ENCODE measurements around the gene MPC1L. TPM values are rescaled to one million over a fixed set of nuclear protein-coding genes. Genes with fewer than 3 reads are reported as not detected.

MPC1L gene
- total and polyA plus RNA-seq, 2 of the 8 experiments (the other 6 are each of a cell fraction or from before 2014, with no cell fraction given), result not detected

DNA sequence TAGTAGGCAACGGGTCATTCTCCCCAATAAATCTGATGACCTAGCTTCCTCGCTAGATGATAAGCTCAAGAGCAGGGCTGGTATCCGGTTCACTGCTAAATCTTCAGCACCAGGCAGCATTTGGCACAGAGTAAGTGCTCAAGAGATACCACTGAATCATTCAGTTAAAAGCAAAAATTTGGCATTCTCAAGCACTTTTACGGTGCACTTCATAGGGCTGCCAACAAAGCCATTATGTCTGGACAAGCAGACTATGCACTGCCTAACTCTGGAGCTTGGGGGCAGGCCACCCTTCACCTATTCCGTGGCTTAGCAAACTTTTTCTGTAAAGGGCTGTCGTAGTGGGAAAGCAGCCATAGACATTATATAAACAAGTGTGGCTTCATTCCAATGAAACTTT lies 47.9 kb downstream of the MPC1L start (continued):
- no peak for TF ChIP-seq KDM1A (IDR thresholded peaks at IDR 0.05; ENCODE audit: borderline replicate concordance, low read length)

Other genes with a start within 250 kb of the MPC1L start
- 66.0 and 71.7 TPM in 2 replicates for gene ATP6AP2, start 42.5 kb upstream of the MPC1L start, total RNA-seq (2021; fragmentation: NEBNext Ultra II Directional; extraction: Animal tissue kit (Norgen Biotek cat#: 25700))
- gene ATP6AP2, start 42.5 kb upstream of the MPC1L start, polyA plus RNA-seq (2011; rRNA removed), result 35.1 and 86.2 TPM in 2 replicates
- gene CXorf38, start 24.1 kb downstream of the MPC1L start, total RNA-seq (2021; fragmentation: NEBNext Ultra II Directional; extraction: Animal tissue kit (Norgen Biotek cat#: 25700)), result 6.4 and 7.2 TPM in 2 replicates
- 3.6 and 3.7 TPM in 2 replicates for gene CXorf38, start 24.1 kb downstream of the MPC1L start, polyA plus RNA-seq (2011; rRNA removed)
- gene MED14, start 112.1 kb downstream of the MPC1L start, total RNA-seq (2021; fragmentation: NEBNext Ultra II Directional; extraction: Animal tissue kit (Norgen Biotek cat#: 25700)), result 117 and 122 TPM in 2 replicates
- 73.0 and 79.7 TPM in 2 replicates for gene MED14, start 112.1 kb downstream of the MPC1L start, polyA plus RNA-seq (2011; rRNA removed)